ENCODE results near the gene CIT. TPM values are rescaled to one million over a fixed set of nuclear protein-coding genes. Genes with fewer than 3 reads are reported as not detected.

The CIT gene
- total RNA-seq, 6 experiments from 2014 or later: 23.1 to 55.5 (median 48.3) TPM

DNA sequence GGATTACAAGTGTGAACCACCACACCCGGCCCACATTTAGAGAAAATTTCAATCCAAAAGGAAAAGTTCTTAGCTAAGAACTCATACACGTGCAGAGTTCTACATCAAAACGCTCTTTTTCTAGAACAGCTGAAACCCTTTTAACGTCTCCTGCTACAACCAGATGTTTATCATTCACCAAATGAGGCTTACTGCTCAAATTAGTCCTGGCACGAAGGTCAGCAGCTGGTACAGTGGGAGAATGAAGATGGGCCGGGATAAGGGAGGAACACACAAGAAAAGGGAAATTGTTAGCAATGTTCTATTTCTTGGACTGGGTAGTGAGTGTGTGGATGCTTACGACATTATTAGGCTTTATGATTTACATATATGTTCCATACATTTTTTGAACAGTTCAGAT is 171.9 kb downstream of the CIT start:
- Mint-ChIP-seq H3K27me3 (ENCODE audit: insufficient read depth) (no peaks in the 10 kb centered on the region), H3K9me3 (no peaks in the 10 kb centered on the region), H3K36me3 (ENCODE audit: low read depth) (peaks cover 36% of the 10 kb centered on the region), H3K4me3 (no peak overlapping the region), H3K27ac (peak overlapping the region; percentile 36; the same call in 1 of the 2 replicates), H3K4me1 (ENCODE audit: low read depth) (peaks cover 14% of the 10 kb centered on the region)
- DNase-seq: no peak
- TF ChIP-seq, protein P1, sequence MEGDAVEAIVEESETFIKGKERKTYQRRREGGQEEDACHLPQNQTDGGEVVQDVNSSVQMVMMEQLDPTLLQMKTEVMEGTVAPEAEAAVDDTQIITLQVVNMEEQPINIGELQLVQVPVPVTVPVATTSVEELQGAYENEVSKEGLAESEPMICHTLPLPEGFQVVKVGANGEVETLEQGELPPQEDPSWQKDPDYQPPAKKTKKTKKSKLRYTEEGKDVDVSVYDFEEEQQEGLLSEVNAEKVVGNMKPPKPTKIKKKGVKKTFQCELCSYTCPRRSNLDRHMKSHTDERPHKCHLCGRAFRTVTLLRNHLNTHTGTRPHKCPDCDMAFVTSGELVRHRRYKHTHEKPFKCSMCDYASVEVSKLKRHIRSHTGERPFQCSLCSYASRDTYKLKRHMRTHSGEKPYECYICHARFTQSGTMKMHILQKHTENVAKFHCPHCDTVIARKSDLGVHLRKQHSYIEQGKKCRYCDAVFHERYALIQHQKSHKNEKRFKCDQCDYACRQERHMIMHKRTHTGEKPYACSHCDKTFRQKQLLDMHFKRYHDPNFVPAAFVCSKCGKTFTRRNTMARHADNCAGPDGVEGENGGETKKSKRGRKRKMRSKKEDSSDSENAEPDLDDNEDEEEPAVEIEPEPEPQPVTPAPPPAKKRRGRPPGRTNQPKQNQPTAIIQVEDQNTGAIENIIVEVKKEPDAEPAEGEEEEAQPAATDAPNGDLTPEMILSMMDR (IDR thresholded peaks at IDR 0.05): no peak

DNA sequence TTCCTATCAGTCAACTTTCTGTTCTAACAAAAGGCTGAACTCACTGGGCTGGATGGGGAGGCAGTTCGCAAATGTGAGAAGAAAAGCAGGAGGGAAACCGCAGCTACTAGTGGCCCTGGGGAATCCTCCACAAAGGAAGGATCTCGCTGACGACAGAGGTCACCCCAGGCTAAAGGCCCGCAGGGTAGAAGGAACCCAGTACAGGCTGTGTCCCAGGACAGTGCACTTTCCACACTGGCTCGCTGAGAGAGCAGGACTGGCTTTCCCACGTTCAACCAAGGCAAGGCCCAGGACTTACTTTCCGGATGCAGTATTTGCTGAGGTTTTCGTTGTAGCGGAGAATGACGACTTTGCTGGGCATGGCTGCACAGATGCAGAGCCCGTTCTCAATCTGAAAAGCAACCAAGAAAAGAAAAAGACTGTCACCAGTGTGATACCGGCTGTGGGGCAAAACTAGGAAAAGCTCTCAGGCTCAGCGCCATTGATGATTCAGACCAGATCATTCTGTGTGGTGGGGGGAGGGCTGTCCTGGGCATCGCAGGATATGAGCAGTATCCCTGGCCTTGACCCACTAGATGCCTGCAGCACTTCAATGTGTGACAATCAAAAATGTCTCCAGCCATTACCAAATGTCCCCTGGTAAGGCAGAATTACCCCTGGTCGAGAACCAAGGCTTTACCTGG is 172.9 kb downstream of the CIT start:
- Mint-ChIP-seq H3K27ac (0 out of 2 replicates have a peak overlapping the region, but pooled peaks have one; percentile 24), H3K4me1 (ENCODE audit: low read depth) (peaks cover 14% of the 10 kb centered on the region), H3K36me3 (ENCODE audit: low read depth) (peaks cover 26% of the 10 kb centered on the region), H3K4me3 (no peak overlapping the region), H3K27me3 (ENCODE audit: insufficient read depth) (no peaks in the 10 kb centered on the region), H3K9me3 (no peaks in the 10 kb centered on the region)
- peak; percentile 15 for DNase-seq
- TF ChIP-seq, protein P1 (IDR thresholded peaks at IDR 0.05): no peak

- TF ChIP-seq, protein P1 (IDR thresholded peaks at IDR 0.05): no peak
- Mint-ChIP-seq H3K4me1 (ENCODE audit: low read depth) (peaks cover 11% of the 10 kb centered on the region), H3K27ac (no peak overlapping the region), H3K9me3 (no peaks in the 10 kb centered on the region), H3K27me3 (ENCODE audit: insufficient read depth) (no peaks in the 10 kb centered on the region), H3K4me3 (no peak overlapping the region), H3K36me3 (ENCODE audit: low read depth) (peaks cover 16% of the 10 kb centered on the region)
- DNase-seq: no peak
Observed at GRCh38 chr12:119700078-119700477, 177.0 kb downstream of the CIT start.

GRCh38 chr12:119699199-119699760 is 177.8 kb downstream of the CIT start:
- peaks cover 5% of the 10 kb centered on the region for H3K4me1 Mint-ChIP-seq (ENCODE audit: low read depth)
- no peak overlapping the region for H3K4me3 Mint-ChIP-seq
- TF ChIP-seq, protein P1 (IDR thresholded peaks at IDR 0.05): no peak
- no peaks in the 10 kb centered on the region for H3K9me3 Mint-ChIP-seq
- H3K27me3 Mint-ChIP-seq (ENCODE audit: insufficient read depth): no peaks in the 10 kb centered on the region
- no peak for DNase-seq
- peaks cover 10% of the 10 kb centered on the region for H3K36me3 Mint-ChIP-seq (ENCODE audit: low read depth)
- H3K27ac Mint-ChIP-seq: no peak overlapping the region

- Mint-ChIP-seq H3K9me3 (no peaks in the 10 kb centered on the region), H3K36me3 (ENCODE audit: low read depth) (peaks cover 10% of the 10 kb centered on the region), H3K27me3 (ENCODE audit: insufficient read depth) (no peaks in the 10 kb centered on the region), H3K27ac (no peak overlapping the region), H3K4me3 (no peak overlapping the region), H3K4me1 (ENCODE audit: low read depth) (peaks cover 25% of the 10 kb centered on the region)
- no peak for DNase-seq
- TF ChIP-seq, protein P1 (IDR thresholded peaks at IDR 0.05): no peak
Observed at GRCh38 chr12:119696943-119697342, 180.2 kb downstream of the CIT start.

All from HFFc6 (cell line).